ENCODE measurements around the gene KAT5.

GRCh38 chr11:65700399-65700798 is 11.7 kb upstream of the KAT5 start:
- no peak for TF ChIP-seq POLR2AphosphoS5 (IDR thresholded peaks at IDR 0.05; ENCODE audit: low read depth, low read length)
- no peak for TF ChIP-seq POLR2A (IDR thresholded peaks at IDR 0.05; ENCODE audit: low read depth, low read length)

Measured in GM12892 (cell line).